PC-3 (cell line): Measurements from ENCODE around the gene CNTNAP5.

Experiments used
- CTCF ChIP-seq: fragments of 300-600 bp; sonication (generic); conservative IDR thresholded peaks from 2 replicates; pipeline ENCODE4 v1.5.1; 2017; ENCODE audit warnings: antibody characterized with exemption, low read depth, mild to moderate bottlenecking, low read length
- EZH2 ChIP-seq: fragments of 300-600 bp; sonication (generic); IDR thresholded peaks from one replicate; pipeline ENCODE4 v1.6.1; 2017; ENCODE audit warnings: antibody characterized with exemption, mild to moderate bottlenecking, low read length; ENCODE audit not compliant: unreplicated experiment
- EZH2phosphoT487 ChIP-seq: fragments of 300-600 bp; sonication (generic); IDR thresholded peaks from 2 replicates; pipeline ENCODE4 v1.6.1; 2018; ENCODE audit warnings: mild to moderate bottlenecking, antibody characterized with exemption, low read length, borderline replicate concordance

GRCh38 chr2:124450481-124450880 lies 425.4 kb downstream of the CNTNAP5 start:
- TF ChIP-seq EZH2 (no peak), CTCF (no peak), EZH2phosphoT487 (no peak)
